ENCODE results near the gene VPS18. TPM values are rescaled to one million over a fixed set of nuclear protein-coding genes. Genes with fewer than 3 reads are reported as not detected.

The VPS18 gene
- total and polyA plus RNA-seq, 4 donors, result 3.4 to 15.3 (median 10.3) TPM

DNA sequence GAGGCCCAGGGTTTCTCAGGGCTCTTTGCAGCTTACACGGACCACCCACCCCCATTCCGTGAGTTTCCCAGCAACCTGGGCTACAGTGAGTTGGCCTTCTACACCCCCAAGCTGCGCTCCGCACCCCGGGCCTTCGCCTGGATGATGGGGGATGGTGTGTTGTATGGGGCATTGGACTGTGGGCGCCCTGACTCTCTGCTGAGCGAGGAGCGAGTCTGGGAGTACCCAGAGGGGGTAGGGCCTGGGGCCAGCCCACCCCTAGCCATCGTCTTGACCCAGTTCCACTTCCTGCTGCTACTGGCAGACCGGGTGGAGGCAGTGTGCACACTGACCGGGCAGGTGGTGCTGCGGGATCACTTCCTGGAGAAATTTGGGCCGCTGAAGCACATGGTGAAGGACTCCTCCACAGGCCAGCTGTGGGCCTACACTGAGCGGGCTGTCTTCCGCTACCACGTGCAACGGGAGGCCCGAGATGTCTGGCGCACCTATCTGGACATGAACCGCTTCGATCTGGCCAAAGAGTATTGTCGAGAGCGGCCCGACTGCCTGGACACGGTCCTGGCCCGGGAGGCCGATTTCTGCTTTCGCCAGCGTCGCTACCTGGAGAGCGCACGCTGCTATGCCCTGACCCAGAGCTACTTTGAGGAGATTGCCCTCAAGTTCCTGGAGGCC lies 5.4 kb downstream of the VPS18 start:
- WGBS, result 93% methylated on average over 33 of the region's 33 CpGs
- H3K4me1 ChIP-seq (ENCODE audit: control insufficient read depth in 4 of 4, insufficient read depth in 4 of 4, low read length in 3 of 4), result peaks cover 3 to 29% (median 17%) of the 10 kb centered on the region in 4 donors
- TF ChIP-seq YY1 (IDR thresholded peaks at IDR 0.05) (no peak), ZBTB33 (IDR thresholded peaks at IDR 0.05) (no peak), SP1 (IDR thresholded peaks at IDR 0.05) (no peak), EGR1 (IDR thresholded peaks at IDR 0.05; ENCODE audit: low read depth in 2 of 2) (no peak), JUND (IDR thresholded peaks at IDR 0.05) (no peak), HNF4A (conservative IDR thresholded peaks at IDR 0.05) (no peak), NR2F2 (IDR thresholded peaks at IDR 0.05) (no peak), RAD21 (IDR thresholded peaks at IDR 0.05) (no peak), RXRA (IDR thresholded peaks at IDR 0.05) (no peak), FOXA1 (IDR thresholded peaks at IDR 0.05) (no peak), FOXA2 (IDR thresholded peaks at IDR 0.05) (no peak), TAF1 (conservative IDR thresholded peaks at IDR 0.05) (no peak), HNF4G (IDR thresholded peaks at IDR 0.05) (no peak)
- TF ChIP-seq, protein P1, sequence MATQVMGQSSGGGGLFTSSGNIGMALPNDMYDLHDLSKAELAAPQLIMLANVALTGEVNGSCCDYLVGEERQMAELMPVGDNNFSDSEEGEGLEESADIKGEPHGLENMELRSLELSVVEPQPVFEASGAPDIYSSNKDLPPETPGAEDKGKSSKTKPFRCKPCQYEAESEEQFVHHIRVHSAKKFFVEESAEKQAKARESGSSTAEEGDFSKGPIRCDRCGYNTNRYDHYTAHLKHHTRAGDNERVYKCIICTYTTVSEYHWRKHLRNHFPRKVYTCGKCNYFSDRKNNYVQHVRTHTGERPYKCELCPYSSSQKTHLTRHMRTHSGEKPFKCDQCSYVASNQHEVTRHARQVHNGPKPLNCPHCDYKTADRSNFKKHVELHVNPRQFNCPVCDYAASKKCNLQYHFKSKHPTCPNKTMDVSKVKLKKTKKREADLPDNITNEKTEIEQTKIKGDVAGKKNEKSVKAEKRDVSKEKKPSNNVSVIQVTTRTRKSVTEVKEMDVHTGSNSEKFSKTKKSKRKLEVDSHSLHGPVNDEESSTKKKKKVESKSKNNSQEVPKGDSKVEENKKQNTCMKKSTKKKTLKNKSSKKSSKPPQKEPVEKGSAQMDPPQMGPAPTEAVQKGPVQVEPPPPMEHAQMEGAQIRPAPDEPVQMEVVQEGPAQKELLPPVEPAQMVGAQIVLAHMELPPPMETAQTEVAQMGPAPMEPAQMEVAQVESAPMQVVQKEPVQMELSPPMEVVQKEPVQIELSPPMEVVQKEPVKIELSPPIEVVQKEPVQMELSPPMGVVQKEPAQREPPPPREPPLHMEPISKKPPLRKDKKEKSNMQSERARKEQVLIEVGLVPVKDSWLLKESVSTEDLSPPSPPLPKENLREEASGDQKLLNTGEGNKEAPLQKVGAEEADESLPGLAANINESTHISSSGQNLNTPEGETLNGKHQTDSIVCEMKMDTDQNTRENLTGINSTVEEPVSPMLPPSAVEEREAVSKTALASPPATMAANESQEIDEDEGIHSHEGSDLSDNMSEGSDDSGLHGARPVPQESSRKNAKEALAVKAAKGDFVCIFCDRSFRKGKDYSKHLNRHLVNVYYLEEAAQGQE (IDR thresholded peaks at IDR 0.05), result no peak
- TF ChIP-seq, protein P2, sequence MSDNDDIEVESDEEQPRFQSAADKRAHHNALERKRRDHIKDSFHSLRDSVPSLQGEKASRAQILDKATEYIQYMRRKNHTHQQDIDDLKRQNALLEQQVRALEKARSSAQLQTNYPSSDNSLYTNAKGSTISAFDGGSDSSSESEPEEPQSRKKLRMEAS (IDR thresholded peaks at IDR 0.05), result no peak

GRCh38 chr15:40900256-40901052 lies 6.2 kb downstream of the VPS18 start:
- DNase-seq (ENCODE audit: low spot score), result no peak
- H3K9ac ChIP-seq (ENCODE audit: low read depth in 1 of 2, low read length in 2 of 2), result no peak overlapping the region
- H3K36me3 ChIP-seq (ENCODE audit: control insufficient read depth in 4 of 4, insufficient read depth in 3 of 4, low read depth in 1 of 4, low read length in 3 of 4), result peaks cover 12 to 40% (median 23%) of the 10 kb centered on the region in 4 donors
- peaks cover 2 to 28% (median 18%) of the 10 kb centered on the region in 4 donors for H3K4me1 ChIP-seq (ENCODE audit: control insufficient read depth in 4 of 4, insufficient read depth in 4 of 4, low read length in 3 of 4)
- WGBS, result 93% methylated on average over 36 of the region's 36 CpGs
- no peak overlapping the region for H3K4me3 ChIP-seq (ENCODE audit: low read depth in 1 of 3, low read length in 3 of 3)
- H3K27ac ChIP-seq (ENCODE audit: low read depth in 1 of 2, low read length in 2 of 2), result no peak overlapping the region
- no peaks in the 10 kb centered on the region for H3K9me3 ChIP-seq (ENCODE audit: control insufficient read depth in 4 of 4, low read length in 3 of 4)
- H3K27me3 ChIP-seq (ENCODE audit: control insufficient read depth in 4 of 4, insufficient read depth in 4 of 4, low read length in 3 of 4), result no peaks in the 10 kb centered on the region
- TF ChIP-seq JUND (IDR thresholded peaks at IDR 0.05) (no peak), HNF4G (IDR thresholded peaks at IDR 0.05) (no peak), FOXA2 (IDR thresholded peaks at IDR 0.05) (no peak), HNF4A (conservative IDR thresholded peaks at IDR 0.05) (no peak), FOXA1 (IDR thresholded peaks at IDR 0.05) (no peak), SP1 (IDR thresholded peaks at IDR 0.05) (no peak), EGR1 (IDR thresholded peaks at IDR 0.05; ENCODE audit: low read depth in 2 of 2) (no peak), ZBTB33 (IDR thresholded peaks at IDR 0.05) (no peak), GABPA (IDR thresholded peaks at IDR 0.05 in 1 of 2, conservative IDR thresholded peaks at IDR 0.05 in 1 of 2) (no peak), YY1 (IDR thresholded peaks at IDR 0.05) (no peak), RXRA (IDR thresholded peaks at IDR 0.05) (no peak)
- TF ChIP-seq, protein P1 (IDR thresholded peaks at IDR 0.05), result no peak
- TF ChIP-seq, protein P2 (IDR thresholded peaks at IDR 0.05), result no peak

More for the DNA sequence above, 5.4 kb downstream of the VPS18 start:
- no peak overlapping the region for H3K27ac ChIP-seq (ENCODE audit: low read depth in 1 of 2, low read length in 2 of 2)
- no peak overlapping the region for H3K4me3 ChIP-seq (ENCODE audit: low read depth in 1 of 3, low read length in 3 of 3)
- no peaks in the 10 kb centered on the region for H3K27me3 ChIP-seq (ENCODE audit: control insufficient read depth in 4 of 4, insufficient read depth in 4 of 4, low read length in 3 of 4)
- H3K9me3 ChIP-seq (ENCODE audit: control insufficient read depth in 4 of 4, low read length in 3 of 4), result no peaks in the 10 kb centered on the region
- no peak for DNase-seq (ENCODE audit: low spot score)
- peaks cover 12 to 40% (median 23%) of the 10 kb centered on the region in 4 donors for H3K36me3 ChIP-seq (ENCODE audit: control insufficient read depth in 4 of 4, insufficient read depth in 3 of 4, low read depth in 1 of 4, low read length in 3 of 4)
- H3K9ac ChIP-seq (ENCODE audit: low read depth in 1 of 2, low read length in 2 of 2), result no peak overlapping the region

Measured in liver (tissue), 9 donors.